ENCODE results near the gene PPOX.

Gene PPOX

DNA sequence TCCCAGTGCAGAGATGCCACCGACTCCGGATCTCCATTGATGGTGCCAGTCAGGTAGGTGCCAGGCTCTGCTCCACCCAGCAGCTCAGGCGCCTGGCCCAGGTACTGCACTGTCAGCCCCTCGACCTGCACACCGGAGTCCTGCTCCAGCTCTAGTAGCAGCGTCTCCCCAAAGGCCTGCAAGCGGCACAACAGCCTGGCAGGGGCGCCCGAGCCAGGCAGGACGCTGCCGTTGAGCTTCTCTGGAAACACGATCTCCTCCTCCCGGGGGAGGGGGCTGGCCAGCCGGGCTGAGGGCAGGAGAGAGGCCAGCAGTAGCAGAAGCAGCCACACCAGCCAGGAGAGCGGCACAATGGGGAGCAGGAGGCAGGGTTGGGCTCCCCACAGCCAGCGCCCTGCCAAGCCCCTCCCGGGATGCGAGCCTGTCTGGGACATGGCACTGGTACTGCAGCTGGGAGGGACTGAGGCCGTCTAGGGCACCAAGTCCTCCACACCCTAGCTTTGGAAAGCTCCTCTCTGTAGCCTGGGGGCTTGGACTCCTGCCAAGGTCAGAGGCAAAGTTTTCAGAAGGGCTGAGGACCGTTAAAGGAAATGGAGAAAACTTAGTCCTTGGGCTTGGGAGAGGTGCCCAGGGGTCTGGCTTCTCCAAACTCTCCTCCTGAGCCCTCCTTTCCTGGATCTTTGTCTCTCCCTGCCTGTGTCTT is 32.1 kb downstream of the PPOX start:
- no peak for DNase-seq (ENCODE audit: low spot score)

DNA sequence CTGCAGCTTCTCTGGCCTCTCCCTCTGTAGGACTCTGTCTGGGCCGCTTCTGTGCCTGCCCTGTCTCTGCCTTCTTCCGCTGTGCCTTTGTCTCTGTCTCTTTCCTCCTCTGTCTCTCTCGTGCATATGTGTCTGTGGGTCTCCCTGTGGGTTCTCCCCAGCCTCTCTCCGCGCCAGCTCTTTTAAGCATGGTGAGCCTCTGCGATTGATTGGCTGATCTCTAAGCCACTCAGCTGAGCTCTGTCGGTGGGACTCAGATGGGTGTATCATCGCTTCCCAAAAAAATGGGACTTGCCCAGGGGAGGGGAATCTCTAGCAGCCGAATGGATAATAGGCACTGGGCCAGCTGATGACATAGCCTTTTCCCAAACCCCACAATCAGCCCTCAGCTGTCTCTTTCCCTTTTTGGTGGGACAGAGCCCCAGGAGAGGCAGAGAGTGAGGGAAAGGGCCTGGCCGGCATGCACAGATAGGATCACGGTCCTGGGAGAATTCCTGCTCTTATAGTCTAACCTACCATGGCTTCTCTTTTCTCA is 32.7 kb downstream of the PPOX start, which contains the start of gene ADAMTS4:
ADAMTS4 (minus strand) TSS at position 158 of the 535 bp plus-strand sequence. CDS start 427 bp downstream, outside the sequence.
- no peak for DNase-seq (ENCODE audit: low spot score)

DNA sequence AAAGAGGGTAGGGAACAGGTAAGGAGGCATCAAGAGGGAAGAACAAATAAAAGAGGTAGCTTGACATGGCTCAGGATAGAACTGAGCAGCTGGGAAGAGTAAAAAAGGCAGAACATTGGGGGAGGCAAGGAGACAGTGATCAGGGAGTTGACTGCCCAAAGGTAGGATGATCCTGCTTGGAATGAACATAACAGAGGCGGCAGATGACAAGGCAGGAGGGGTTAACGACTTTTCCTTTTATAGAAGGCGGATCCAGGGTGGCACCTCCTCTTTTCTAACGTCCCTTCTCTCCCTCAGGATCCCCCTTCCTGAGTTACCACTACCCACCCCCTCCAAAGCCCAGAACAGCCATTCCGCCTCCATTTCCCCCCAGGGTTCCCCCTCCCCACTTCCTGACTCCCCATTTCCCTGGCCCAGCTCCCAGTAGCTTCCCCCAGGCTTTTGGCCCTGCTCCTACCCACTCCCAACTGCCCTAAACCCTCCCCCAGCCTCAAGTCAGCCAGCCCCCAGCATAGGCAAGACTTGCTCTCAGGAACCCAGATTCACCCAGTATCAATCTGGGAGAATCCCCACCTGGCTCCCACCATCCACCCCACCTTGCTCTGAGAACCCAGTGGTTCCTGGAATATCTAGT is 33.4 kb downstream of the PPOX start:
- DNase-seq (ENCODE audit: low spot score): no peak

DNA sequence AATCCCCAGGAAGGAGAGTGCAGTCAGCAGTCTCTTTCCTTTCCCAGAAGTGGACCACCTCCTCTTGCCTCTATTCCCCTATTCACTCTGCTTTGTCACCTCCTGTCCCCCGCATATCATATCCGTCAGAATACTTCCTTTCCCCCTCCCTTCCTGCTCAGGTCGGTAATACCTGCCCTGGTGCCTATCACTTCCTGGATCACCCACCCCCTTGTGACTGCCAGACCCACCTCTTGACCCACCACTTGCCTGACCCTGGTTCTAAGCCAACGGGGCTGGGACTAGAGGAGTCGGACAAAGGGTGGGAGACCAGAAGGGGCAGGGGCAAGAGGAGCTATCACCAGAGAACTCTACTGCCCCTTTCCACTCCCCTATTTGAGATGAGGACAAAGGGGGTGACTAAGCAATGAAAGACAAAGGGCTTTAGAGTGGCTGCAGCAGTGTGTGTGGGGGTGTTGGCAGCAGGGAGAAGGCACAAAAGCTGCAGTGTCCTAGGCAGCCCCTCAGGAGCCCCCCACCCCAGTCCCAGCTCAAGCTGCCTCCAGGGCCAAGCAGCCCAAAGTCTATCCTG is 34.3 kb downstream of the PPOX start:
- peak; percentile 39 for DNase-seq (ENCODE audit: low spot score)

DNA sequence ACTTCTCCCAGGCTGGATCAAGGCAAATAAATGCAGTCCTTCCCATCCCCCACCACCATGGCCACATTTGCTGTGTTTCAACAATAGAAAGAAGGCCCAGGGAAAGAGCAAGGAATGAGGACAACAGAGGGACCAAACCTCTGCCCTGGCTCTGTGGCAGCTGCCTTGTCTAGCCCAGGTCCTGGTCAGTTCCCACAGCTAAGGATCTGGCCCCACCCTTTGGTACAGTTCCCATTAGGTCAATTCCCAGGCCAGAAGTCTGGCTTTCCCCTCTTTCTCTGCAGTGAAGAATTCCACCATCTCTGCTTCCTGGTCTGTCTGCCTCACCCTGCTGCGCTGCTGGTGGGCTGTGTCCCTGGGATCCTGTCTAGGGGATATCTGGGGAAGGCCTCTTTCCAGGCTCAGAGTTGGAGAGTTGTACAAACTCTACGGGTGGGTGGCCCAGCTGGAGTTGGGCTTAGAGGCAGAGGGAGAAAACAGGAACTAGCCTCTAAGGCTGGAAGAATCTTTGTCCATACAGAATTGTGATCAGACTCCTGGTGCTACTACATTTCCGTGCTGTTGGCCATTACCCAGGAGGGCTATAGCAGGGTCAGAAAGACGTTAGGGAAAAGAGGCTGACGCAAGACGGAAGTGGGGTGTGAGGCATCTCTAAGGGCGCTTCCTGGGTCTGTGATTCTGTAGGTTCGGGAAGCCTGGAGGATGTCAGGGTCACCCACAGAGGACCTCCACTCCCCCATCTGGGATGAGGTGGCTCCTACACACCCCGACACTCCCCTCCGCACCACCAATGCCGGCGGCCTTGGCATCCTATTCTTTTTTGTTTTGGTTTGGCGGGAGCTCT is 35.0 kb downstream of the PPOX start:
- DNase-seq (ENCODE audit: low spot score): no peak

DNA sequence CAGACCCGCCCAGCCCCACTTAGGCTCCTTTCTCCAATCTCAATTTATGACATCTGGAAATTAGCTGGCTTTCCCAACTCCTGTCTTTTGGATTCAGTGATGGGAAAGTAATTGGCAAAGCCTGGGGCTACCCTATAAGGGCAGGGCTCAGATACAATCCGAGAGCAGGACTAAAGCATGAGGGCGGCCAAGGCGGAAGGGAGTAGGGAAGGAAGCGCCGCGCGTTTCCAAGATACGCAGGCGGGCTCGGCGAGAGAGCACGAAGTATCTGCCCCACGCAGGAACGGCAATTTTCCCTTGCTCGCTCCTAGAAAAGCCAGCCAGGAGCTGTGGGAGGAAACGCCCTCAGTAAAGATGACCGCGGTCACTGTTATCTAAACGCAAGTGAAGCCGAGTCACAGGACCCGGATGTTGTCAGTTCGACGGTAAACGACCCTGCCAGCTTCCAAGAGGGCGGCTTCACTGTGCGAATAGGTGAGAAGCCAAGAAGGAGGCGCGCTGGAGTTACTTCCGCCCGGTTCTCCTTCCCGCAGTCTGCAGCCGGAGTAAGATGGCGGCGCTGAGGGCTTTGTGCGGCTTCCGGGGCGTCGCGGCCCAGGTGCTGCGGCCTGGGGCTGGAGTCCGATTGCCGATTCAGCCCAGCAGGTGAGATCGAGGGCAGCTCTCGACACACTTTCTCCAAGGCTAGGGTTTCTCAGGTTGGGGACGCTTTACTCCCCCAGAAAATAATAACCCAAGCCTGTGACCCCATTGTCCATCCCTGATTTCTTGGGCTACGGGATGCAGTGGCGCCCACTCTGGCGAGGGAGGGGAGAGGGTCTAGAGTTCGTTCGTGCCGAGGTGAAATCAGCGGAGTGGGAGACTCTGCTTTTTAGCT is 35.8 kb downstream of the PPOX start, which contains the start of gene NDUFS2:
NDUFS2 (plus strand) TSS at position 532 of the 877 bp plus-strand sequence; CDS start at position 551, 19 bp downstream.
- peak; percentile 97 for DNase-seq (ENCODE audit: low spot score)

DNA sequence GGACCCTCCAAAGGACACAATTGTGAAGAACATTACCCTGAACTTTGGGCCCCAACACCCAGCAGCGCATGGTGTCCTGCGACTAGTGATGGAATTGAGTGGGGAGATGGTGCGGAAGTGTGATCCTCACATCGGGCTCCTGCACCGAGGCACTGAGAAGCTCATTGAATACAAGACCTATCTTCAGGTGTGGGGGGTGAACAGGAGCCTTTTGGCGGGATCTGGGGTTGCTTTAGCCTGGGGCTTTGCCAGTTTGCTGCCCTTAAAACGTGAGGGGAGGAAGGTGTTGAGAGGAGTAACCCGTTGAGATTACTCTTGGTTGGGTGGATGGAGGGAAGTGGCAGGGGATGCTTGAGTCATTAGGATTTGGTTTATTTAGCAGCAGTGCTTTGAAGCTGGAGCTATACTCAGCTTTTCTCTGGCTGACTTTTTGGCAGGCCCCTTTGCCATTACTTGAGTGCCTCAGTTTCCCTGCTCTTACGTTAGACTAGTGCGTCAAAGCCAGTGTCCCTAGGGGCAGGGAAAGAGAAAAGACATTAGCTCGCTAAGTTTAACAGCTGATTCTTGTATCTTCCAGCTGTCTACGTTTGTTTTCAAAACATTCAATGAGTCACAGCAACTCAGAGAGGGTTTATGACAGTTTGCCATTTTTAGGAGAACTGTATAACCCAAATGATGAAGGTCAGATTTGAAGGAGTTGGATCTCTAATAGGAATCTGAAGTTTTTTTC is 40.4 kb downstream of the PPOX start:
- no peak for DNase-seq (ENCODE audit: low spot score)

DNA sequence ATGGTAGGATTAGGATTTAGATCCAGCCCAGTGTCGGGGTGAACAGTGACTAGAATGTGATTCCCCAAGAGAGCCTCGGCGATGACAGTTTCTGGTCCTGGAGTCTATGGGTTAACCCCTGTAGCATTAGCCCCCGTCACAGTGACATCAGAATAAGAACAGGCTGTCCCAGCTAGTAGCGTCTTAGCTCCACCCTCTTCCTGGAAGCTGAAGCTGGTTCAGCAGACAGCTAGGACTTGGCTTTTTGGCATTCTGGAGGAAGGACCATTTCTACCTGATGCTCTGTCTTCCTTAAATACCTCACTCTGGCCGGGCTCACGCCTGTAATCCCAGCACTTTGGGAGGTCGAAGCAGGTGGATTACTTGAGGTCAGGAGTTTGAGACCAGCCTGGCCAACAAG is 40.9 kb downstream of the PPOX start:
- no peak for DNase-seq (ENCODE audit: low spot score)

DNA sequence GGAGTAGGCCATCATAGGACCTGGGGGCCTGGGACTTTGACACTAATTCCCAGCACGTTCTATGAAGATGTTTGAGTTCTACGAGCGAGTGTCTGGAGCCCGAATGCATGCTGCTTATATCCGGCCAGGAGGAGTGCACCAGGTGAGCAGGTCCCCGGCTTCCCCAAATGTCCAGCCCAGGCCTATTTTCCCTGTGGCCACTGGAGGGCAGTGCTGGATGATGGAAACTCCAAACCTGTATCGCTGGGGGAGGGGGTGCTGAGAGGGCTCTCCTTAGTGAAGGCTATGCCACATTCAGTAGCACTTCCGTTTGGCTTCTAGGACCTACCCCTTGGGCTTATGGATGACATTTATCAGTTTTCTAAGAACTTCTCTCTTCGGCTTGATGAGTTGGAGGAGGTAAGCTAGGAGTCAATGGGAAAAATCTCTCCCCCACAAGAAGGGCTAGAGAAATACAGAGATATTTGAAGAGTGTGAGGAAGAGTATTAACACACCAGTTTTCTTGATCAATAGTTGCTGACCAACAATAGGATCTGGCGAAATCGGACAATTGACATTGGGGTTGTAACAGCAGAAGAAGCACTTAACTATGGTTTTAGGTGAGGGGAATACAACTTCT is 43.7 kb downstream of the PPOX start:
- peak; percentile 72 for DNase-seq (ENCODE audit: low spot score)

DNA sequence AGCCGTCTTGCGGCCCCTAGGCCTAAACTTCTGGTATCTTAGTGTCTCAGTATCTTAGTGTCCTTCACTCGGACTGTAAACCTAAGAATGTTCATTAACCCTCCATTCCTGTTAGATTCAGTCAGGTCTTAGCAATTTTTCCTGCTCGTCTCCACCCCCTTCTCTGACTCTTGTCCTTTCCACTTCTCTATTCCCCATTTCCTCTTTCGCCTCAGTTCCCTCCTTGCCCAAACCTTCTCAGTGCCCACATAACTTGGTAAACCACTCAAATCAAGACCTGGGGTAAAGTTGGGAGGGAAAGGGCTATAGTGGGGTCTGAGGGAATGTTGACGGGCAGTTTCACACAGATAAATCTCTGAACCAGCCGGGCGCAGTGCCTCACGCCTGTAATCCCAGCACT is 48.1 kb downstream of the PPOX start:
- no peak for DNase-seq (ENCODE audit: low spot score)

DNA sequence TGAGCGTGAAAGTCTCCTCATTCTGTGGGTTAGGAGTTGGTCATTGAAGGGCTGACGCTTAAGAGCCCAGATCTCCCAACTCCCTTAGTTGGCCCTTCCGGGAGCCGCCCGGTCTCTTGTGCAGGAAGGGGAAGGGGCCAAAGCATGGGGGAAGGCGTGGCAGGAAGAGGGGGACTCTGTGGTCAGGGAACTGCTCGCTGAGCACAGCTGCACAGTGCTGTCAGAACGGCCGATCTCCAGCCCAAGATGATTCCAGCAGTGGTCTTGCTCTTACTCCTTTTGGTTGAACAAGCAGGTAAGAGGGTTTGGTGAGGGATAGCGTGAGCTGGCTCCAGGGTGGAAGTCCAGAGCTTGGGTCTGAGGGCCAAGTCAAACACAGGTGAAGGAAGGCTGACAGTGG is 48.9 kb downstream of the PPOX start, which contains the start of gene FCER1G:
FCER1G (plus strand) TSS at position 220 of the 400 bp plus-strand sequence; CDS start at position 247, 27 bp downstream.
- DNase-seq (ENCODE audit: low spot score): no peak

DNA sequence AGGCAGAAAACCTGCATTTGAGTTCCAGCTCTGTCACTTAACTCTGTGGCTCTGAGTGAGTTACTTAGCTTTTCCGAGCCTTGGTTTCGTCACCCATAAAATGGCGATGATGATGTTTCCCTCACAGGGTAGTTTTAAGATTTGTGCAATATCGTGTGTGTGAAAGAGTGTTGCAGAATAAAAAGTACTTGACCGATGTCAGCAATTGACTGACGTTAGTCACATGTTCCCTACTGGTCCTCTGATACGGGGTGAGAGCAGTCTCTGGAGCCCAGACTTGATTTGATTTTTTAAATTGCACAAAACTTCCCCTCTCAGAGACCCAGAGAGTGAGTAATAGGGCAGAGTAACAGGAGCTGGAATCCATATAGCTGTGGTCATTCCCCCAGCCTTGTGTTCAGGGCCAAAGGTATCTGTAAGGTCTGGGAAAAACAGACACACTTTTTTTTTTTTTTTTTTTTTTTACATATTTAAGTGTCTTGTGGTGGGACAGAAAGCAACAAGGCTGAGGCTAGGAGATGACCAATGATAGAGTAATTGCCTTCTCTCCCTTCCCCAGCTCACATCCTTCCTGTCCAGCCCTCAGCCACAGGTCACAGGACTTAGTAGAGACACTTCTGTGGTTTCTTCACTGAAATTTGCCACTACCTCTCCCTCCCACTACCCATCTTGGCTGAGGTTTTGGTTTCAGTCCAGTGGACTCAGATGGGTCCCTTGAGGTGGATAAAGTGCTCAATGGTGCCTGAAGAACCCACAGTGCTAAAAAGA is 50.9 kb downstream of the PPOX start:
- no peak for DNase-seq (ENCODE audit: low spot score)

DNA sequence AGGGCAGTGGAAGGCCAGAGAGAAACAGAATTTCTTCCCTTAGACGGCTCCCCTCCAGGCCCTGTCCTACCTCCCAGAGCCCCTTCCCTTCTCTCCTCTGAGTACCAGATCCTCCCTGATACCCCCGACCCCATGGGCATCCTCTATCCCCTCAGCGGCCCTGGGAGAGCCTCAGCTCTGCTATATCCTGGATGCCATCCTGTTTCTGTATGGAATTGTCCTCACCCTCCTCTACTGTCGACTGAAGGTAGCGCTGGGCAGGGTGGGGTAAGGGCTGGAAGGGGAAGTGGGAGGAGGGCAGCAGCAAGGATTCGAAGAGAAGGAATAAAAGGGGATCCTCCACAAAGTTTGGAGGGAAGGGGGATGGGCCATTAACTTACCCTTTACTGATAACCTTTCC is 51.6 kb downstream of the PPOX start:
- DNase-seq (ENCODE audit: low spot score): no peak

DNA sequence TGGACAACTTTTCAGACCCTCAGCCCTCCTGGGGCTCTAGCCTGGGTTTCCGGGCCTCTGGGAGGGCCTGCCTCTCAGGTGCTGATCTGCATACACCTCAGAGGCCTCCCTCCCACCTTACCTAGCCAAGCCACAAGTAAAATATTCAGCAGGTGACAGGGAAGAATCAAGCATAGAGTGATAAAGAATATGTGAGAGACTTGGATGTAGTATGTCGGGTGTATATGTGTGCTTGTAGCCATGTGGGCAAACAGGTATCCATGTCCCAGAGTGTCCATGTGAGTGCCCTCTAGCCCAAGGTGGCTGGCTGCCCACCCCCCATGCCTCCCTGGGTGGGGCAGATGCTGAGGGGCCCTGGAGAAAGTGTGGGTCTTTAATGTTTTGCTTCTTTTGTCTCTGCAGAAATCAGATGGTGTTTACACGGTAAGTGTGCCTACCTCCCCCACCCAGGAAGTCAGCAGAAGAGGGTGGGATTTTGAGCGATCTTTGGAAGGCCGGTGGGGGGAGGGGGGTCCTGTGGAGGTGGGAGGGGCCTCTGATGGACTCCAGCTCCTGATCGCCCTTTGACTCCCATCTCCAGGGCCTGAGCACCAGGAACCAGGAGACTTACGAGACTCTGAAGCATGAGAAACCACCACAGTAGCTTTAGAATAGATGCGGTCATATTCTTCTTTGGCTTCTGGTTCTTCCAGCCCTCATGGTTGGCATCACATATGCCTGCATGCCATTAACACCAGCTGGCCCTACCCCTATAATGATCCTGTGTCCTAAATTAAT is 52.3 kb downstream of the PPOX start:
- DNase-seq (ENCODE audit: low spot score): no peak

DNA sequence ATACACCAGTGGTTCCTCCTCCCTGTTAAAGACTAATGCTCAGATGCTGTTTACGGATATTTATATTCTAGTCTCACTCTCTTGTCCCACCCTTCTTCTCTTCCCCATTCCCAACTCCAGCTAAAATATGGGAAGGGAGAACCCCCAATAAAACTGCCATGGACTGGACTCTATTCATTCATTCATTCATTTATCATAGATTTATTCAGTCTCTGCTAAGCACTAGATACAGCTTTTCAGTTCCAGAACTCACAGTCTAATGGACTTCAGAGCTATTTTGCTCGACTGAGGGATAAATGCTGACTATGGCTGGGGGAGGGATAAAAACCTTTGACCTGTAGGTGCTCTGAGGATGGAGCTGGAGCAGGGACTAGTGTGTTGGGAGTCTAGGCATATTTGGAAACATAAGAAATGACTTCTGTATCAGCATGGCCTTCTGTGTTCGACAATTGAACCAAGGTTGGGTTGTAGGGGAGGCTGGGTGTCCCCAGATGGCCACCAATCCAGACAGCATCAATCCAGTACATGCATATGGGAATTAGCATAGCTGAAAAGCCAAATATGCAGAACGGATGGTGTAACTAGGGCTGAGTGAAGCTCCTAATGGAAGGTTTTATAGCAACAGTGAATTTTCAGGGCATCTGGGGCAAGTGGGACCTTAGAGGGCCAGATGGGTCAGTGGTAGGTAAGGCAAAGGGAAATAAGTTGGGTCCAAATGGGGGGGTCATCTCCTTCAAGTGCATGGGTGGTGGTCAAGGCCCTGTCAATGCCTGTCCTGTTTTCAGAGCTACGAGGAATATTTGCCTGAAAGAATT is 53.1 kb downstream of the PPOX start:
- DNase-seq (ENCODE audit: low spot score): no peak

DNA sequence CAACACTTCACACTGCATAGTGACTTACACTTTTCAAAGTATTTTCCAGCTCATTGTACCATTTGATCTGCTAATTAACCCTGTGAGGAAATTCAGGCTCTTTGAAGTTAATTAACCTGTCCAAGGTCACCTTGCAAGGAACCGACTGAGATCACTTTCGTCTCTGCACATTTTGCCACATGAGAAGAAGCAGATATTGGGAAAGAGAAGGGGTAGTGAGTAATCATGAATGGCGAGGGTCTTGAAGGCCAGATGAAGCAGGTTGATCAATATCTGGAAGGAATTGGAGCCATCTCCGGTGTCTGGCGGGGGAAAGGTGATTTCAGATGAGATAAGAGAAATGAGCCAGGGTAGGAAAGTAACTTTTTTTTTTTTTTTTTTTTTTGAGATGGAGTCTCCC is 53.8 kb downstream of the PPOX start:
- DNase-seq (ENCODE audit: low spot score): no peak
